ENCODE measurements around the gene FOXF1. TPM values are rescaled to one million over a fixed set of nuclear protein-coding genes. Genes with fewer than 3 reads are reported as not detected.

The FOXF1 gene
- total RNA-seq, 4 donors from 2014 or later, result 10.8 to 44.1 (median 23.4) TPM

GRCh38 chr16:86545481-86545880 is 35.2 kb downstream of the FOXF1 start:
- in situ Hi-C loops (cut with MboI; ENCODE audit: low pct_ligation_motif_present in 1 of 4, low pct_unique_long_range_greater_than_20kb in 1 of 4, low sequenced_read_pairs in 3 of 4) (no loop called here), intact Hi-C loops (cut with DNase I; ENCODE audit: low total_unique reads) (no loop called here)
- peaks cover 0 to 20% (median 9%) of the 10 kb centered on the region in 4 donors for H3K36me3 ChIP-seq
- H3K27ac ChIP-seq, result no peak overlapping the region
- H3K27me3 ChIP-seq, result no peaks in the 10 kb centered on the region
- no peak overlapping the region for H3K4me3 ChIP-seq
- DNase-seq, result no peak
- WGBS, 2 donors (ENCODE audit: low coverage in 1 of 2), result 86% methylated on average over 12 of the region's 12 CpGs; no CpG with 5 or more reads in 1 of the 2 donors
- TF ChIP-seq CTCF (IDR thresholded peaks at IDR 0.05) (no peak), POLR2A (IDR thresholded peaks at IDR 0.05) (no peak), POLR2AphosphoS5 (IDR thresholded peaks at IDR 0.05) (no peak), EP300 (IDR thresholded peaks at IDR 0.05; ENCODE audit: low read depth) (no peak)
- H3K4me1 ChIP-seq, result no peaks in the 10 kb centered on the region
- H3K9me3 ChIP-seq, result no peaks in the 10 kb centered on the region

DNA sequence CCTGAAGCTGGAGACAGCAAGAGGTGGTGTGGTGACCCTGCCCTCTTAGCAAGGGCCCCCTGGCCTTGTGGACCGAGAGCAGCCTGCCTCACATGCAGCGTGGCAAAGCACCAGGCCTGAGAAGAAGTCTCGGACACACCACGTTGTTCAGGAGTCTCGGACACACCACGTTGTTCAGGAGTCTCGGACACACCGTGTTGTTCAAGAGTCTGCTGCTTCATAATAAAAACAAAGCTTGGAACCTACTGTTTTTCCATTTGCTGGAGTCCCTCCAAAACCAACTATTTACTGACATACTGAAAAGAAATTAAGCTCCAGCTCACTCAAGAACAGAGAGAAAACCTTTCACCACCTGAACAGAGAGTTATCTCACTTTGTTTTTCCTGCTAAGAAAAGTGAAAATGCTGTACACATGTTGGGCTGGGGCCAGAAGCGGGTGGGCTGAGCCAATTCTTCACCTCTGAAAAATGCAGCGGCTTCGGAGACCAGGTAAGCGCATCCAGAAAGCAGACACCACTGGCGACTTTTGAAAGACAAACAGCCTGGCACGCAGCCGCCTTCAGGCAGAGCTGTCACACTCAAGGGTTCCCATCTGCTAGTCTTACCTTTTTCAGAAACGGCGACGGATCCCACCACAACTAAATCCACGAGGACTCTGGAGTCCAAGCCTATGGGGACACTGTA is 35.8 kb downstream of the FOXF1 start:
- in situ Hi-C loops (cut with MboI; ENCODE audit: low pct_ligation_motif_present in 1 of 4, low pct_unique_long_range_greater_than_20kb in 1 of 4, low sequenced_read_pairs in 3 of 4), result no loop called here
- peaks cover 0 to 15% (median 6%) of the 10 kb centered on the region in 4 donors for H3K36me3 ChIP-seq
- TF ChIP-seq POLR2A (IDR thresholded peaks at IDR 0.05) (no peak), CTCF (IDR thresholded peaks at IDR 0.05) (no peak), EP300 (IDR thresholded peaks at IDR 0.05; ENCODE audit: low read depth) (no peak), POLR2AphosphoS5 (IDR thresholded peaks at IDR 0.05) (no peak)
- H3K4me3 ChIP-seq, result no peak overlapping the region
- WGBS, 2 donors (ENCODE audit: low coverage in 1 of 2), result 93 to 100% methylated on average over 2 to 19 of the region's 19 CpGs
- H3K27ac ChIP-seq, result no peak overlapping the region
- intact Hi-C loops (cut with DNase I; ENCODE audit: low total_unique reads), result no loop called here
- no peaks in the 10 kb centered on the region for H3K4me1 ChIP-seq
- no peaks in the 10 kb centered on the region for H3K9me3 ChIP-seq
- DNase-seq, result no peak
- no peaks in the 10 kb centered on the region for H3K27me3 ChIP-seq

DNA sequence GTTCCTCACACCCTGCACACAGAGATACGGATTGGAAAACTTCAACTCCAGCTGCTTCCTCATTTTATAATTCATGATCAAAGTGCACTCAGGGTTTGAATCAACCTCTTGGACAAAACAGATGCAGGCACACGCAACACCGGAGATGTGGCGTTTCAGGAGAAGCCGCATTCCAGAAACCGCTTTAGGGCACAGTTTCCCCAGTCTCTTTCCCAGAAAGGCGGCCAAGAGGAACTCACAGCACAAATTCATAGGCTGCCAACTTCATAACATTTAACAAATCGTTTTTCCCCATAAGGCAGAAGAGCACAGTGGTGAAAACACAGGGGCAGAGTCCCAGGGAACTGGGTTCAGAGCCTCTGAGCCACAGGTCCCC is 36.3 kb downstream of the FOXF1 start:
- intact Hi-C loops (cut with DNase I; ENCODE audit: low total_unique reads) (no loop called here), in situ Hi-C loops (cut with MboI; ENCODE audit: low pct_ligation_motif_present in 1 of 4, low pct_unique_long_range_greater_than_20kb in 1 of 4, low sequenced_read_pairs in 3 of 4) (no loop called here)
- Histone ChIP-seq H3K4me1 (no peaks in the 10 kb centered on the region), H3K4me3 (no peak overlapping the region), H3K9me3 (no peaks in the 10 kb centered on the region), H3K36me3 (peaks cover 0 to 10% (median 4%) of the 10 kb centered on the region in 4 donors), H3K27me3 (no peaks in the 10 kb centered on the region), H3K27ac (no peak overlapping the region)
- WGBS, 2 donors (ENCODE audit: low coverage in 1 of 2), result 91% methylated on average over 8 of the region's 8 CpGs; no CpG with 5 or more reads in 1 of the 2 donors
- TF ChIP-seq EP300 (IDR thresholded peaks at IDR 0.05; ENCODE audit: low read depth), result no peak
- no peak for TF ChIP-seq CTCF (IDR thresholded peaks at IDR 0.05)
- TF ChIP-seq POLR2A (IDR thresholded peaks at IDR 0.05), result no peak
- no peak for TF ChIP-seq POLR2AphosphoS5 (IDR thresholded peaks at IDR 0.05)
- no peak for DNase-seq

DNA sequence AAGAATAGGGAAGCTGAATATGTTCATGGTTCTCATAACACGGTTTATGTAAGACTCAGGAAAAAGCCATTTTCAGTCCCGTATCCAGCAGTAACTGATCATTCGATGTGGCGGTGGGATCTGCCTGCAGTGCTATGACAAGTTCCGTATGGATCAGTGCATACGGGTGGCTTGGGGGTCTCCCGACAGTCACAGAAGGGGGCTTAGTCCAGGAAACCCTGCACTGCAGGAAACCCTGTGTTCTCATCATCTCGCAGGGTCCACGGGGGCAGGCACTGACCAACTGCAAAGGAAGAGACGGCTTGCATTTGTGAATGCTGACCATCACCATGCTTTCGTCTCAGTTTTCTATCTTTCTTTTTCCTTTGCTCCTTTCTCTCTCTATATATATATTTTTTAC is 37.0 kb downstream of the FOXF1 start:
- no peak for TF ChIP-seq POLR2AphosphoS5 (IDR thresholded peaks at IDR 0.05)
- no peak for TF ChIP-seq POLR2A (IDR thresholded peaks at IDR 0.05)
- TF ChIP-seq CTCF (IDR thresholded peaks at IDR 0.05), result no peak
- no peak for TF ChIP-seq EP300 (IDR thresholded peaks at IDR 0.05; ENCODE audit: low read depth)
- Histone ChIP-seq H3K4me1 (no peaks in the 10 kb centered on the region), H3K4me3 (no peak overlapping the region), H3K36me3 (peaks cover 0 to 9% (median 4%) of the 10 kb centered on the region in 4 donors), H3K27ac (no peak overlapping the region), H3K27me3 (no peaks in the 10 kb centered on the region), H3K9me3 (no peaks in the 10 kb centered on the region)
- DNase-seq, result no peak
- intact Hi-C loops (cut with DNase I; ENCODE audit: low total_unique reads) (no loop called here), in situ Hi-C loops (cut with MboI; ENCODE audit: low pct_ligation_motif_present in 1 of 4, low pct_unique_long_range_greater_than_20kb in 1 of 4, low sequenced_read_pairs in 3 of 4) (no loop called here)
- WGBS, 2 donors (ENCODE audit: low coverage in 1 of 2), result 87 to 94% methylated on average over 11 of the region's 11 CpGs
